Lower leg skin (tissue), 4 donors: Measurements from ENCODE around the gene RNASEH2B. TPM values are rescaled to one million over a fixed set of nuclear protein-coding genes. Genes with fewer than 3 reads are reported as not detected.

Experiments
- DNase-seq, 2 donors: peaks; one replicate each; pipeline ENCODE4 v3.0.0-alpha.2; 2019; ENCODE audit warnings: low spot score in 2 of 2
- H3K4me3 ChIP-seq: fragments of 200-600 bp; sonication (generic); 2 replicates; pipeline ENCODE4 v1.5.1; 2017; ENCODE audit warnings: mild to moderate bottlenecking, low read depth; ENCODE audit not compliant: poor library complexity, severe bottlenecking
- CTCF ChIP-seq, 3 donors: fragments of 450-650 bp; IDR thresholded peaks; one replicate each; pipeline ENCODE4 v1.5.1; 2016; ENCODE audit warnings: antibody characterized with exemption in 3 of 3, mild to moderate bottlenecking in 3 of 3, moderate library complexity in 2 of 3
- POLR2A ChIP-seq, 2 donors: fragments of 450-650 bp; IDR thresholded peaks; one replicate each; pipeline ENCODE4 v1.6.1; 2016 to 2017; ENCODE audit warnings: antibody characterized with exemption in 2 of 2, mild to moderate bottlenecking in 1 of 2, moderate library complexity in 1 of 2
- WGBS, 2 donors: methylation state at CpG; one replicate each; pipeline ENCODE4 v1.1.5; 2018; 5-methylcytosine and 5-hydroxymethylcytosine counted together
- intact Hi-C: fragments of 100-400 bp; cut with DNase I; formaldehyde crosslinking; loops from one replicate; pipeline ENCODE4 v1.15.0; 2023; ENCODE audit warnings: low total_unique reads
- total RNA-seq, 4 donors: library from RNA; depleted of rRNA; stranded (reverse); fragments of >200 nt; gene quantifications; one replicate each; pipeline ENCODE4 v1.1.0, GENCODE V29; 2016

The RNASEH2B gene
- total RNA-seq, 4 donors from 2014 or later = 22.8 to 47.9 (median 25.1) TPM

DNA sequence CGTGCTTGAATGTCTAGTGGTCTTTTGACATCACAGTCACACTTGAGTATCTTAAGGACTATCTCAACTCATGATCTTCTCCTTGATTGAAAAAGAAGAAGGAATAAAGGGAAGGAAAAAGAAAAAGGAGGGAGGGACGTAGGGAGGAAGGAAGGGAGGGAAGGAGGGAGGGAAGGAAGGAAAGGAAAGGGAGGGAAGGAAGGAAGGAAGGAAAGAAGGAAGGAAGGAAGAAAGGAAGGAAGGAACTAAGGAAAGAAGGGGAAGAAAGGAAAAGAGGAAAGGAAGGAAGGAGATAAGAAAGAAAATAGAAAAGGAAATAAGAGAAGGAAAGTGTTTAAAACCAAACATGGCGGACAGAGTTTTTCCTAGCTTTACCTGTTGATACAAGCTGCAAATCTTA lies 64.7 kb downstream of the RNASEH2B start:
- DNase-seq = no peak
- TF ChIP-seq CTCF (IDR thresholded peaks at IDR 0.05) (no peak), POLR2A (IDR thresholded peaks at IDR 0.05) (no peak)
- intact Hi-C loops = no loop called here
- no peak overlapping the region for H3K4me3 ChIP-seq
- WGBS, 2 donors = 94 to 99% methylated on average over 3 of the region's 3 CpGs

- H3K4me3 ChIP-seq = no peak overlapping the region
- TF ChIP-seq POLR2A (IDR thresholded peaks at IDR 0.05) (no peak), CTCF (IDR thresholded peaks at IDR 0.05) (no peak)
- DNase-seq = no peak
- intact Hi-C loops = no loop called here
Observed at GRCh38 chr13:50979187-50979586, 69.6 kb downstream of the RNASEH2B start.

- WGBS, 2 donors = 93 to 95% methylated on average over 4 of the region's 4 CpGs
- intact Hi-C loops = no loop called here
- no peak for DNase-seq
- TF ChIP-seq CTCF (IDR thresholded peaks at IDR 0.05) = no peak
- TF ChIP-seq POLR2A (IDR thresholded peaks at IDR 0.05) = no peak
- H3K4me3 ChIP-seq = no peak overlapping the region
Observed at GRCh38 chr13:50981686-50982085, 72.1 kb downstream of the RNASEH2B start.

DNA sequence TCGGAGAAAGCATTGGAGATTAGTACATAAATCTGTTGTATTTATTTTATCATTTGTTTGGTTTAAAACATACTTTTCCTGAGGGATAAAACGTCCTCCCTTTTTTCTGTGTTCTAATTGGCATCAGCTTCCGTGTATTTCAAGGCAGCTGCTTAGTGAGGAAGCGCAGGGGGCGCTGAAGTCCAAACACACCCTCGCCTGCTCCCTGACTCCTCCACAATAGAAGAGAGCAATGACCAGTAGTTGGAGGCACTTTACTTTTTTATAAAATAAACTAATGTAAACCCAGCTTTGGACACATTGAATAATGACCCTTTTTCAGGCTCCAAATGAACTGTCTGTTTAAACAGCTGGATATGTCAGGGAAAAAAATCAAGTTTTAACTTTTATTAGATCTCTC lies 79.9 kb downstream of the RNASEH2B start:
- TF ChIP-seq CTCF (IDR thresholded peaks at IDR 0.05) (no peak), POLR2A (IDR thresholded peaks at IDR 0.05) (no peak)
- intact Hi-C loops = no loop called here
- H3K4me3 ChIP-seq = no peak overlapping the region
- 32 to 47% methylated on average over 6 of the region's 6 CpGs for WGBS, 2 donors
- DNase-seq = no peak

DNA sequence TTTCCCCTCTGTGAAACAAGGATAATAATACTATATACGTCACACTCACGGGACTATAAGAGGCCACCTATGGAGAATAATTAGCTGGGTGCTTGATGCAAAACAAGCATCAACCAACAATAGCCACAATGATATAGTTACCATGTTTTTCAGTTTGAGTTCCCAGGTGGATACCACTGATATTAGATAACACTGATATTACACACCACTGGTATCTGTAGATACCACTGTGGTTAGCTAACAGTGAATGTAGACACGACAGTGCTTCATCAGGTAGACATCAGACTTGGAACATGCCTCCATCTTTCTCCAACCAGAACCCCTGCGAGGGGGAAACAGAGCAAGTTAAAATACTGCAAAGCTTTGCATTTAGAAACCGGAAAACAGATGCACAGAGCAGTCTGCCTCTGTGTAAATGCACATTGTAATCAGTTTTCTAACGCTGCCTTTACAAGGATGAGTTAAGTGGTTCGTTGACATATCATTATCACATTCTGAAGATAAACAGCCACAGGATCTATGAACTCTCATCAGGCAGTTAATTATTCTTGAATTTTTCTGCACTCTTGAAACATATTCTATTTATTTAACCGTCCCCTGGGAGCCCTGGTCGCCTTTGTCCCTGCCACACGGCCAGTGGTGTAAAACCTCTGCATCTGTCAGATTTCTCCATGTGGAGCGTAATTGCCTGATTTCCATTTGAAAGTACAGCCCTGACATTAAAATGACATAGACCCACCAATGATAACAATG lies 80.7 kb downstream of the RNASEH2B start:
- no peak overlapping the region for H3K4me3 ChIP-seq
- TF ChIP-seq POLR2A (IDR thresholded peaks at IDR 0.05) (no peak), CTCF (IDR thresholded peaks at IDR 0.05) (no peak)
- no peak for DNase-seq
- WGBS, 2 donors = 70 to 78% methylated on average over 11 of the region's 11 CpGs
- intact Hi-C loops = no loop called here
